SH-SY5Y (cell line): ENCODE results near the gene OR2A12.

Experiments
- GATA2 ChIP-seq: IDR thresholded peaks from 2 replicates; pipeline ENCODE4 v1.6.1; 2011; ENCODE audit warnings: mild to moderate bottlenecking, low read depth, low read length
- GATA3 ChIP-seq: IDR thresholded peaks from 2 replicates; pipeline ENCODE4 v1.6.1; 2011; ENCODE audit warnings: low read depth, mild to moderate bottlenecking, low read length, moderate library complexity

GRCh38 chr7:144048648-144049047, 37.4 kb upstream of the OR2A12 start, which contains the start of gene OR2A5:
- no peak for TF ChIP-seq GATA2
- no peak for TF ChIP-seq GATA3
